Measurements from ENCODE around the gene WARS2.

WARS2 gene

DNA sequence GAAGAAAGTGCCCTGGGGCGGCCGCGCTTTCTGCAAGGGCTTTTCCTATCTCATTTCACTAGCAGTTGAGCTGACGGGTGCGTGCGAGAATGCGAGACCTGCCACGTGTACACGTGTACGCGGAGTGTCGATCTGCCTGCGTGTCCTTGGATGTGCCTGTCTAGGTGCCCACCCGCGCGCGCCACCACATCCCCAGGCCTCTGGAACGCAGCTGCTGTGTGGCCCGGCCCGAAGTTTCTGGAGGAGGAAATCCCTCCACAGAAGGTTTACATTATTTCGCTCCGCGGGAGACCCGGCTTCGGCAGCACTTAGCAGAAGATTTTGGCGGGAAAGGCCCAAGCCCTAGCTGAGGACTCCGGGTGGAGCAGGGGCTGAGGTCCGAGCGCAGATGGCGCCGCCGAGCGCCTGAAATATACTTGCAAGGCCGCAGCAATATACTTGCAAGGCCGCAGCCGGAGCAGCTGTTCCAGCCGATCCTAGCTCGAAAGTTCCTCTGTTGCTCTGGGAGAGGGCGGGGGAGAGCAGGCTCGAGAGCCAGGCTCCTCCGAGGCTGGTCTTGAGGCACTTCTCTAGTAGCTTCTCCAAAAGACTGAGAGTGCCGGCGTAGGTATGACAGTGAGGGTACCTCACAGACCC is 156.2 kb downstream of the WARS2 start:
- DNase-seq (ENCODE audit: low read depth in 2 of 2) = no peak

DNA sequence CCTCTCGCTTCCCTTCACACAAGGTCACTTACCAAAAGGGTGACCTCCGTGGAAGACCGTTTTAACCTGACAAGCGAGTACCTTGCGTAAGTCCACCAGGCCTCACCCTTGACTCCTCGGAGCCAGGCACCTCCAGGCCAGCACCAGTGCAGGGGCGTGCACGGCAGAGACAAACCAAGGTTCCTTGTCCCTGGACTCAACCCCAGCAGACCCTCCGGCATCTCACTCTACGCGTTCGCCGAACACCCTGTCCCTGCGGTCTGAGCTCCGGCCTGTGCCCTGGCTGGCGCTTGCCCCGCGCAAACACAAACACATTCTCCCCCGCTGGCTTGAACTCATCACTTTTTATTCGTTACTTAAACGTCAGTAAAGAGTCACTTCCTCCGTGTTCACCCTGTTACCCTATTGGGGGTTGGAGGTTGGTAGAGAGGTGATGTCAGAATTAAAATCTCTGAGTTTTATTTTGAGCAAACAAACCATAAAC is 156.9 kb downstream of the WARS2 start:
- no peak for DNase-seq (ENCODE audit: low read depth in 2 of 2)

DNA sequence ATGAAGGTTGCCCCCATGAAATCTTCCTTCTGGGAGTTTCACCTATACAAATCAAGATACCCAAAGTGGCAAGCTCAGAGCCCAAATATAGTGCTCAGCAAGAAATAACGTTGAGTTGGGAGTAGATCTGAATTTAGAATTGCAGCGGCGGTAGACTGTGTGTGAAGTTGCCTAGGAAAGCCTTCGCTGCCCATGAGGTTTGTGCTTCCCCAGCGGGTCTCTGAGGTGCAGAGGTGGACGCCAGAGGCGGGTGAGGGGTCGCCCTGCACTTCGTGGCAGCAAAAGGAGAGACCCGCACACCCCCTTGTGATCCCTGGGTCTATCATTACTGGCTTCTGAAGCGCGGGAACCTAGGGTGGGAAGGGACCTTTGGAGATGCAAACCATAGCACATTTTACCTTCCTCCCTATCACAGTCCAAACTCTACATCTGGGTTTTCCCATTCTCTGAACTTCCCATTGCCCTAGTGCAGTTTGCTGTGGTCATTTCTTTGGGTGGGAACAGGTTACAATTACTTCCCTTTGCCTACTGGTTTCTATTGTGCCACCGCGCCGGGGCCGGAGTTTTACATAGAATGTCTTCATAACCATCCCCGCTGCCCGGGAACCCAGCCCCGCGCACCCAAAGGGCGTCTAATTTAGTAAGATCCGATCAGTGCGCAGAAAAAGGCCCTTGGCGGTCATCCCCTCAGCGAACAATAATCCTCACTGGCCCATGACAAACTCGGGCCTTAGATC is 157.5 kb downstream of the WARS2 start:
- no peak for DNase-seq (ENCODE audit: low read depth in 2 of 2)

DNA sequence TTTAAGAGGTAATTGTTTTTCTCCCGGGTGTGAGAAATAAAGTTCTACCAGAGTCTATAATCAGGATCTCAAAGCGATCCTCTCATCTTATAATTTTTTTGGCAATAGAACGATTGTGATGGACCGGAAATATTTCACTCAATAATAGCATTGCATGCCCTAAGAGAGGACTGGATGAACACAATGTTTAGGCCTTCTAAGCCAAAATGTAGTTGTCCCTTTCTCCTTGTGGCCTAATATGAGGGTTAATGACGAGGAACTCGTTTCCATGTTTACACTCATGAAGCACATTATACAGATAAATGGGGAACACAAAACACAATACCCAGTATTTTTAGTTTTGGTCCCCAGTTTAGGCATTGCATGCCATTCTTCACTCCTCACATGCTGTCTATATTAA is 158.2 kb downstream of the WARS2 start:
- no peak for DNase-seq (ENCODE audit: low read depth in 2 of 2)

DNA sequence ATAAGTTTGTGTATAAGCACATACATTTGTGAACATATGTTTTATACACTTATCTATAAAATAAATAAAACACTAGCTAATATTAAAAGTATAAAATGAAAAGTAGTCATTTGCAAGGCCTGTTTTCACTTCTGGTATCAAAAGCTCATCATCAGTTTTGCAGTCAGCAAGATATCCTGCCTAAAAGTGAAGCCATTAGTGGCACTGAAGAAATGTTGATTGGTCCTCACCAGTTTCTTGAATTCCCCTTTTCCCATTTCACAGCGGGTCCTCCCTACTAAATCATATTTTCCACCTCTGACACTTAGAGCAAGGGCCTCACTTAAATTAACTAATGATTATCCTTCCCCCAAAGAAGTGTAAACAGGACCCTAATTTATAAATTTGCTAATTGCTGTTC is 159.0 kb downstream of the WARS2 start:
- no peak for DNase-seq (ENCODE audit: low read depth in 2 of 2)
